ENCODE data around the gene IL18.
"Not testable (repeated sequence)": the region's sequence is repeated elsewhere in the genome, so short reads cannot be mapped to it uniquely, and the experiment has no call there.

IL18 gene

GRCh38 chr11:112163875-112164685, at the start of gene IL18:
TSS of gene IL18 (minus strand) at chr11:112164094. CDS start at chr11:112155053, 9,041 bp downstream.
- no peak for DNase-seq (ENCODE audit: low read depth)

- DNase-seq (ENCODE audit: low read depth), result no peak
Measured at GRCh38 chr11:112212710-112213109, 48.8 kb upstream of the IL18 start.

- no peak for DNase-seq (ENCODE audit: low read depth)
Measured at GRCh38 chr11:112212290-112212689, 48.4 kb upstream of the IL18 start.

GRCh38 chr11:112211536-112211935, 47.6 kb upstream of the IL18 start:
- DNase-seq (ENCODE audit: low read depth), result no peak

- DNase-seq (ENCODE audit: low read depth), result no peak
Measured at GRCh38 chr11:112210890-112211289, 47.0 kb upstream of the IL18 start.

GRCh38 chr11:112206071-112206470, 42.2 kb upstream of the IL18 start:
- no peak for DNase-seq (ENCODE audit: low read depth)

DNA sequence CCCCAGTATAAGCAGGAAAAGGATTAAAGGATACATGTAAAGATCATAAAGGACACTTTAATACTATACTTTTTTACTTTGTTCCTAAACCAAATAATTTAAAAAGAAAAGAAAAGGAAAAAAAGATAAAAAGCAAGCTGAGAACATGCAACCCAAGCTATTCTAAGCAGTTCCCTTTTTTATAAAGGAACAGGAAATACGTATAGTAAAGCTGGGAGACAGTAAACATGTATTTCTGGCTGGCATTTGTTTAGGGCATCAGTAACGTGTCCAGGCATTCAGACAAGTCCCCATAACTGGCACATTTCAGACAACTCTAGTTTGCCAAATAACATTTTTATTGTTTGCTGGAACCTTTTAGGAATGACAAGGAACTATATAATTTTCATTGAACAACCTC, 36.4 kb upstream of the IL18 start:
- no peak for DNase-seq (ENCODE audit: low read depth)

GRCh38 chr11:112199101-112199500, 35.2 kb upstream of the IL18 start:
- not testable (repeated sequence) for DNase-seq (ENCODE audit: low read depth)

- DNase-seq (ENCODE audit: low read depth), result no peak
Measured at GRCh38 chr11:112196519-112197087, 32.7 kb upstream of the IL18 start.

GRCh38 chr11:112195951-112196351, 32.1 kb upstream of the IL18 start:
- no peak for DNase-seq (ENCODE audit: low read depth)

DNA sequence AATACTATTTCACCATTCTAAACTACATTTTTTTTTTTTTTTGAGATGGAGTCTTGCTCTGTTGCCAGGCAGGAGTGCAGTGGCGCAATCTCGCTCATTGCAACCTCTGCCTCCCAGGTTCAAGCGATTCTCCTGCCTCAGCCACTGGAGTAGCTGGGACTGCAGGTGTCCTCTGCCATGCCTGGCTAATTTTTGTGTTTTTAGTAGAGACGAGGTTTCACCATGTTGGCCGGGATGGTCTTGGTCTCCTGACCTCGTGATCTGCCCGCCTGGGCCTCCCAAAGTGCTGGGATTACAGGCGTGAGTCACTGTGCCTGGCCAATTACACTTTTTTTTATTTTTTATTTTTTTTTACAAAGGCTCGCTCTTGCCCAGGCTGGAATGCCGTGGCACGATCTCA, 31.2 kb upstream of the IL18 start:
- not testable (repeated sequence) for DNase-seq (ENCODE audit: low read depth)

- DNase-seq (ENCODE audit: low read depth), result no peak
Measured at GRCh38 chr11:112186304-112186703, 22.4 kb upstream of the IL18 start.

DNA sequence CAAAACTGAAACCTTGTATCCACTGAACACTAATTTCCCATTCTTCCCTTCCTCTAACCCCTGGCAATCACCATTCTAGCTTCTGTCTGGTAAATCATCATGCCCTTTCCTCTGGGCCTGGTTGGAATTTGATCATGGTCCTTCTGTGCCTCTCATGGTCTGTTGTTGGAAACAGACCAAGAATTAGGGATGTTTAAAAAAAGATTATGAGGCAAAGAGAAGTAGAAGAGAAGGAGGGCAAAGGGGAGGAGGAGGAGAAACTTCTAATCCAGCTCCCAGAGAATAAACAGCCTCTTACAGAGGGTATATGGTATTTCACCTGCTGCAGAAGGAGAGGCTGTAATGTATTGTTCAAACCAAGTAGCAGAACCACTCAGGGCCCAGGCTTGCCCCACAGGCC, 22.0 kb upstream of the IL18 start:
- no peak for DNase-seq (ENCODE audit: low read depth)

GRCh38 chr11:112182867-112183266, 19.0 kb upstream of the IL18 start:
- DNase-seq (ENCODE audit: low read depth), result no peak

DNA sequence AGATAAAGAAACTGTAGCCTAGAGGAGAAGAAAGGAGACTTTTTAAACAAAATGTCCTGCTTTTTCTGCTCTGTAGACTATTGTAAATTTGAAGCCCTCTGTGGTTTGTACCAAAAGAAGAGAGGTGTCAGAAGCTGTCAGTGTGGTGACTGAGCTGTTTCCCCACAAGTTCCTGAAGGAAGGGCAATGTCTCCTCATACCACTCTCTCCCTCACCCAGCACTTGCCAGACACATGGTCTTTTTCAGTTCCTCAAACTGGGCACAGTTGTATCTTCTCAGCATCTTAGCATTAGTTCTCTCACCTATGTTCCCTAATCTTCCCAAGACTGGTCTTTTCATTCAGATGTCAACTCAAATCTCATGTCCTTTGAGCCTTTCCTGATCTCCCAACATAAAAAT, 15.7 kb upstream of the IL18 start:
- DNase-seq (ENCODE audit: low read depth), result no peak

DNA sequence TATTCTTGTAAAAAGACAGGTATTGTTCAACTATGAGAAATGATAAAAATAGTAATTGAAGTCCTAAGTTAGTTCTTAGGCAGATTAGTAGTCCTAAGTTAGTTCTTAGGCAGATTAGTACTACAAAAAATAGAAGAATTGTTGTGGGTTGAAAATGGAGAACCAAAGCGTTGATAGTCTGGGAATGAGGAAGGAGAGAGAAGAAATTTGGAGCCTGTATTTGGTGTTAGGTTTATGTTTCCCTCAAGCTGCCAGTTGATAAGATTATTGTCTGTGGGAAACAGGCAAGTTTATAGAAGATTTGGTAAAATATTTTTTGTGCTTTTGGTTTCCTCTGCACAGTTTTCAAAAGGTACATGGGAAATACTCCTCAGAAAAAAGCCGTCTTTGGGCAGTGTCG, 15.0 kb upstream of the IL18 start:
- no peak for DNase-seq (ENCODE audit: low read depth)

DNA sequence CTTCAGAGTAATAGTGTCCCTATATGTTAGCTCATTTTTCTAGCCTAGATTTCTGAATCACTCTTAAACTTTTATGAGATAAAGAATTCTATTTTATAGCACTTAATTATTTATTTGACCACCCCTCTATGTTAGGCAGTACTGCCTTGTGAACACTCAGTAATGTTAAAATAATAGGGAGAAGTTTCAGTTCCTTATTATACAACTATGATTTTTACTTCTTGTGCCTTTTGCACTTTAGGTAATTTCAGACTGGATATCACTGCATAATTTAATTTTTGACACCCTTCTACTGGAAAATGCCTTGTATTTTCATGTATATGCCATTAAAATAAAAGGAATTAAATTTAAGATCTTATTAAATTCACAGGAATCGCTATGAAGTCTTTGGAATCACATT, 14.5 kb upstream of the IL18 start:
- DNase-seq (ENCODE audit: low read depth), result no peak

GRCh38 chr11:112177589-112177988, 13.7 kb upstream of the IL18 start:
- no peak for DNase-seq (ENCODE audit: low read depth)

DNA sequence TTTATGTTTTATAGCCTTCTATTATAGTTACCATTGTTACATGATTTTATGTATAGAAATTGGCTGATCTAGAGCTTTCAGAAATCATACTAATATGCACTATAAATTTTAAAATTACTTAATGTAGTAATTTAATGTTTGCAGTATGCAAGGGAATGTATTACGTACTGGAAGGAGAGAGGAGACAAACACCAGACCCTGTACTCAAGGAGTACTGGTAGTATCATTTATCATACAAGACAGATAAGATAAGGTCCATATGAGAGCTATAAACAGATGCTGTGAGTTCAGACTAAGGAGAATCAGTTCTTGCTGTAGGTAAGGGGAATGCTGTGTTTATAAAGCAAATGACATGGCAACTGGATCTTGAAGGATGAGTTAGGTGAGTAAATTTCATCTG, 12.2 kb upstream of the IL18 start:
- DNase-seq (ENCODE audit: low read depth), result no peak

DNA sequence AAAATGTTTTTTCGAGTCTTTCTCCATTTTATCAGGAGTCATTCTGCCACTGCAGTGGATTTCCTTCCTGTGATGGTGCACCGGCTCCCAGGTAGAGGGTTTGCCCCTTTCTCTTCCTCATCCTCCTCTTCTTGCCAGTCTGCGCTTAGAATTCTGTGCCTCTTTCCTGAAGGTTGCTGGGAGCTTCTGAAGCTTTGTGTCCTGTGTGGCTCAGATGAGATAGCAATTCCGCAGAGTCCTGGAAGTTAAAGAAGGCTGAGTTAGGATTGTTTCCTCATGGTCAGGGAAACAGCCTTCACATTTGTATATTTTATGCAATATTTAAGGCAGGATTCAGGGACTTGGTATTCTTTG, 11.7 kb upstream of the IL18 start:
- no peak for DNase-seq (ENCODE audit: low read depth)

DNA sequence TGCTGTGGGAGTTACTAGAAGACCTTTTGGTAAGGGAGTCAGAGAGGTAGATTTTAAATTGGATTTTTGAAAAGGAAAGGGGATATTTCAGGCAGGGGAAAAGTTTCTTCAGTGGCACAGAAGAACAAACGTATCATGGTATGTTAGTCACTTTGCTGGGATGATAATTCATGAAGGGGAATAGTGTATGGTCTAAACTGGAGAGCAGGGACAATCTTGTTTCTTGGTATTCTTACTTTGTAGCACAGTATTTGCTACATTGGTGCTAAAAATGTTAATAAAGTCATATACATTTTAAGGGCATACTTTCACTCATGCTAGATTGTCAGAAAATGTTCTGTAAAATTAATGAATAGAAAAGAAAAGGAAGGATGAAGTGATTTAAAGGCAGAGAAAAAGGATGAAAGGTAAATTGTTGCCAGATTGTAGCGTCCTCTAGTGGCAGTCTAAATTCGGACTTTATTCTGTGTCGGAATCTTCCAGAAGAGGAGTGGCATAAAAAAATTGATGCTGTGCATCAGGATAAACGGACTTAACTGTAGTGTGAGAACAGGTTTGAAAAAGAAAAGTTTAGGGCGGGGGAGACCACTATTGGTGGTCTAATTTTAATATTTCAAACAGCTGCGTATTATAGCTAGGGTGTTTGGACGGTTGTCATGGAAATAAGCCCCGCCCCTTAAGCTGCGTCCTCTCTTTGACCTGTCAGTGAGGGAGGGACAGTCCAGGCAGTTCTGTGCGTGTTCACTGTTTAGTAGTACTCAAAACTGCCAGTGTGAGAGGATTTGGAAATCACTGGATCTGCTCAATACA, 11.1 kb upstream of the IL18 start, which contains the start of gene BCO2:
Gene BCO2, plus strand, starts transcription at position 724 of the 810 bp plus-strand sequence. CDS start 90 bp downstream, outside the sequence.
- DNase-seq (ENCODE audit: low read depth), result no peak

- no peak for DNase-seq (ENCODE audit: low read depth)
Measured at GRCh38 chr11:112173152-112173551, 9.3 kb upstream of the IL18 start.
